ENCODE results near the gene CHTF18.

Gene CHTF18

DNA sequence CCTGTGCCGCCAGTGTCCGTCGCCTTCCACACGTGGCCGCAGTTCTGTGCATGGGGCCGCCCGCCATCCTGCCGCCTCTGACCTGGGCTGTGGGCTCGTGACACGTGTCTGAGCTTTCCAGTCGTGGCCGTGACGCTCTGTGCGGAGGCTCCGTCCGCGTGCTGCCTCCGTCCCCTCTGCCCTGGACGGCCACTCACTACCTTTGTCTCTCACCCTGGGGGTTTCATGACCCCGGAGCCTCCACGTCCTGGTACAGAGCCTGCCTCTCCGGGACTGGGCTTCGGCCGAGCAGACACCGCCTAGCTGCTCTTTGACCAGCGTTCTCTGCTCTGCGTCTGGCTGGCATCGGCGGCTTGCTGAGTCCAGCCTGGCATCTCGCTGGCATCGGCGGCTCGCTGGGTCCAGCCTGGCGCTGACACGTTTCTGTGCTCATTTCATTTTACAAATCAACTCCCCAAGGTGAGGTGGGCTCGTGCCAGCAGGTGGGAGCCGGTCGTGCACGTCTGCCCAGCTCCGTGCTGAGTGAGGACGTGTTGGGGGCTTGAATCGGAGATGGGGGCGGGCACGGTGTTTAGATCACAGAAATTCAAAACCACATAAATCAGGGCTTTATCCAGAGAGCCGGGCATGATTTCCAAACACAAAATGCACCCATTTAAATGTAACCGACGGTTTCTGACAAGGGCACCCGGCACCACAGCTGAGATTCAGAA lies 56.4 kb downstream of the CHTF18 start:
- DNase-seq (ENCODE audit: low read depth, low spot score): no peak

GRCh38 chr16:845351-845745 lies 56.9 kb downstream of the CHTF18 start:
- DNase-seq (ENCODE audit: low read depth, low spot score): no peak

DNA sequence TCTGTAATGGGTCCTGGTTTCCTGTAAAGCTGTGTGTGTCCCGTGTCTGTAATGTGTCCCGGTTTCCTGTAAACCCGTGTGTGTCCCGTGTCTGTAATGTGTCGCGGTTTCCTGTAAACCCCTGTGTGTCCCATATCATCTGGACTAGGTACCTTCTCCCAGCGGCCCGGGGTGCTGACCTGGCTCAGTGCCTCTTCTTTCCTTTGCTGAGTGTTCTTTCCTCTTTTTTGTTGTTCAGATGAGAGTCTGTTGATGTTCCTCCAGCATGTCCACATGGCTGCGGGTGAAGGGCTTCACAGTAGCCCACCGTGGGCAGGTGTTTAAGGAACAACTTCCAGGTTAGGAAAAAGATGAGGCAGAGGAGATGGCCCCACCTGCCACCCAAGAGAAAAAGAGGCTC lies 58.7 kb downstream of the CHTF18 start:
- no peak for DNase-seq (ENCODE audit: low read depth, low spot score)

Measured in ELF-1 (cell line).